ENCODE results near the gene RETN.

RETN gene

DNA sequence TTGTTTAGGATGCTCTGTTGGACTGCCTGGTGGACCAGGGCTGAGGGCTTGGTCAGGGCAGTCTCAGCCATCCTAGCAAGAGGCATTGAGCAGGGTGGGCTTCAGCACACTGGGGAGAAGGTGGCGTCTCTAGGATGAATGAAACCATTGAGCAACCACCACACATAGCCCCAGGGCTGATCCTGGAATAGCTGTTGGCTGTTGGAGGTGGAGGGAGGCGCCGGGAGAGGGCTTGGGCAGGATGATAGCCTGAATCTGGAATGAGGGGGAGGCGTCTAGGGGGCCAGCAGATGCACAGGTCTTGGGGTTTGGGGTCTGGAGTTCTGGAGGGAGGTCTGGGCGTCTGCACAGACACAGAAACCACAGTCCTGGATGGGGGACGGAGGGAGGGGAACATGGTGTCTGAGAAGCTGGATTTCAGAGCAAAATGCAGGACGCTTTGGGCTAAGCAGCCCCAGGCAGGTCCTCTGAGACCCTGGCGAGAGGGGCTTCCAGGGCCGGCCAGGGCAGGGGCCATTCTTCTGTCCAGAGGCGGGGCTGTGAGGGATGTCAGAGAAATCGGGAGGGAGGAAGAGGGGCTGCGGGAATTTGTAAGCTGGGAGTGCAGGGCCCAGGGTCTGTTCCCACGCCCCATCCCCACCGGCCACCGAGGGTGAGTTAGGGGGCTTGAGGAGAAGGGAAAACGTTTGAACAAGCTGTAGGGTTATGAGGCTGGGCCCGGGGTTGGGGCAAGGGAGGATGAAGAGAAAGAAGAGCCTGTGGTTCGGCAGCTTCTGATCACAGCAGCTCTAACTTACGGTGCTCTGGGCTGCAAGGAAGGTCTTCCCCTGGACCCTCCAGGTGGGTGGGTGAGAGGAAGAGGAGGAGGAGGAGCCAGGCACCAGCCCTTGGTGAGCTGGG is 16.9 kb downstream of the RETN start:
- no peak for DNase-seq

DNA sequence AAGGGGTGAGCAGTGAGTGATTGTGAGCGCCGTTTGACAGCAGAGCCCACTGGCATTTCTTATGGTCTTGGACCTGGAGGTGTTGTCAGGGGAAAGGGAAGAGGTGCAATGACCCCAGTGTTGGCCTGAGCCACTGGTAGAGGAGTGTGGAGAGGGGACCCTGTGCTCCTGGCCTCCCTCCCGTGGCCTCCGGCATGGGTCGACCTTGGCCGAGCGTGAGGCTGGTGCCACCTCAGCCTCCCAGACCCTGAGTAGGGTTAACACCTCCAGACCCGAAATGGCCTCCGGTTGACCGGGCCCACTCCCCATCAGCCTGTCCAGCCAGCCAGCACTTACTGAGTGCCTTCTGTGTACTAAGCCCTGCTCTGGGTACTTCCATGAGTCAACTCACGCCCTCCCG is 18.3 kb downstream of the RETN start:
- no peak for DNase-seq

DNA sequence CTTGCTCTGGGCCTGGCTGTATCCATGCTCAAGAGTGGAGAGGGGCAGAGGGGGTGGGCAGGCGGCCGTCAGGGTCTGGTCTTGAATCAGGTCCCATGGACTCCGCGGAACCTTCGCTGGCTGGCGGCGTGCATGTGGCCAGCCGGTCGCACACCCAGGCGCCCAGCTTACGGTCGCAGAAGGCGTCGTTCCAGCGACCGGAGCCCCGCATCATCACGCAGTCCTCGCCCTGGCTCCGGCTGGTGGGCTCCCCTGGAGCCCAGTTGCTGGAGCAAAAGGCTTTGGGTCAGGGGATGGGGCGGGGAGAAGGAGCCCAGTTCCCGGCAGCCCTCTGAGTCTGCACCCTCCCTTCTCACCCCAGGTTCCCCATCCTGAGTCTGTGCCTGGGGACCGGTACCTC is 20.3 kb downstream of the RETN start:
- DNase-seq: no peak

- DNase-seq: no peak
Measured at GRCh38 chr19:7690779-7691258, 22.0 kb downstream of the RETN start.

DNA sequence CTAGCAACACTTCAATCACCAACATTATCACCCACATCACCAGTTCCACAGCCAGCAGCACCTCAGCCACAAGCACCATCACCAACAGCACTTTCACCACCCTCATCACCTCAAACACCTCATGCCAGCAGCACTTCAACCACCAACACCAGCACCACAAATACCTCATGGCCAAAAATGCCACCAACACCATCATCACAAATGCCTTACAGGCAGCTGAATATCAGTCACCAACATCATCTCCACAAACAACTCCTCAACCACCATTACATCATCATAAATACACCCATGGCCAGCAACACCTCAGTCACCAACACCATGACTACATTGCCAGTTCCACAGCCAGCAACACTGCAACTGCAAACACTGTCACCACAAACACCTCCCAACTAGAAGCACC is 22.6 kb downstream of the RETN start:
- no peak for DNase-seq

DNA sequence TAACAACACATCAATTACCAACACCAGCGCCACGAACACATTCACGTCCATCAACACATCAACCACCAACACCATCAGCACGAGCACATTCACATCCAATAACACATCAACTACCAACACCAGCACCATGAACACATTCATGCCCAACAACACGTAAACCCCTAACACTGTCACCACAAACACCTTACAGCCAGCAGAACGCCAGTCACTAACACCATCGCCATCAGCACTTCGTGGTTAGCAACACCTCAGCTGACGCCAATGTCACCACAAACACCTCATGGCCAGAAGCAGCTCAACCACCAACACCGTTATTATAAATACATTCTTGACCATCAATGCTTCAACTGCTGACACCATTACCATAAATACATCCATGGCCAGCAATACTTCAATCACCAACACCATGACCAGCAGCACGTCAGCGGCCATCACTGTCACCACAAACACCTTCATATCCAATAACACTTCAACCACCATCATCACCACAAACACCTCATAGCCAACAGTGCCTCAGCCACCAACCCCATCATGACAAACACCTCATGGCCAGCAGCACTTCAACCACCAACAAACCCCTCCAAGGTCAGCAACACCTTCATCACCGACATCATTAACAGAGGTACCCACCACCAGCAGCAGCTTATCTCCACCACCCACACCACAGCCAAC is 23.7 kb downstream of the RETN start:
- DNase-seq: no peak

- no peak for DNase-seq
Measured at GRCh38 chr19:7694499-7694898, 25.6 kb downstream of the RETN start.

- no peak for DNase-seq
Measured at GRCh38 chr19:7697721-7698287, 29.0 kb downstream of the RETN start.

- DNase-seq: no peak
Measured at GRCh38 chr19:7698583-7698982, 29.7 kb downstream of the RETN start.

DNA sequence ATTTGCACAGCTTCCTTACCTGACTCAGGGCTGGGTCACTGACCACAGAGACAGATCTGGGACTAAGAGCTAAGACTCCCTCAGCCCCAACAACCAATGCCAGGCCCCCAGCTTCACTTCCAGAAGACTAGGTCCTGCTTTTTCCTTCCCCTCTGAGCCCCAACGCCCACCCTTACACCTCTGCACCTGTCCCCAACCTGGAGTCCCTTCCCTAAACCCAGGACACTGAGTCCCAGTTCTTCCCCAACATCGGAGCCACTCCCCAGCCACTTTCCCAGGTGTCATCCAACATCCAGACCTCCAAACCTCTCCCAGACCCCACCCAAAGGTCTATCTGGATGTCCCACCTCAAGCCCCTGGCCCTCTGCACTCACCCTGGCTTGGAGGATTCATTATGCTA is 30.2 kb downstream of the RETN start:
- DNase-seq: no peak

DNA sequence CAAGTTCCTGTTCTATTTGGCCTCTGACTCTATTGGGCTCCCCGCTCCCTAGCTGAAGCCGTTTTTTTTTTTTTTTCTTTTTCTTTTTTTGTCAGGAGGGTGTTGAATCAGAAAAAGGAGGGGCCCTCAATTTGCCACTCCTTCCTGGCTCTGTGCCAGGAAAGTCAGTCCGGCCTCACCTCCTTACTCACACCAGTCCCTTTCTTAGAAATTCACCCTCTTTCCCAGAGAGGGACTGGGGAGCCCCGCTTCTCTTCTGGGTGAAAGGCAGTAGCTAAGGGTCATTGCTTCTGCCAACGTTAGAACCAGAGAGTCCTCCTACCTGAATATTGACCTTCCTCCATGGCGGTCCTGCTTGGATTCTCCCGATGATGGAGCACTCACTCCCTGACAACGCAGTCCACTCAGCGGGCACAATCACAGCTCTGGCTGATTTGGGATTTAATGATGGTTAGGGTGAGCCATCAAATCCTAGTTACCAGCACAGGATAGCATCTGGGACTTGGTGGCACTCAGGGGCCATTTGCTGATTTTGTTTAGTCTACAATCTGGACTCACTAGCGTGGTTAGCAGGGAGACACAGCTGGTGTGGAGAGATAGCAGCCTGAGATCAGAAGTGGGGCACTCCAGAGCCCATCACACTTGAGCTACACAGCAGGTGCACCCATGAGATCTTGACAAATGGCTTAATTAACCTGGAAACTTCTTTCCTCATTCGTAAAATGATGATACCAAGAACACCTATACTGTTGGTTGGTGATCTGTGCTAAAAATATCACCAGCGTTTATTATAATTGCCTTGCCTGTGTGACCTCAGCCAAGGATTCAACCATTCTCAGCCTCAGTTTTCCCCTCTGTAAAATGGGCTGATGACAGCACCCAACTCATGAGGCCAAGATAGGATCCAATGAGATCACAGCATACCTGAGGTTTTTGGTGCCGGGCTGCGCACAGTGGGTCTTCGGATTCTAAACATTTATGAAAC is 30.9 kb downstream of the RETN start:
- DNase-seq: no peak

DNA sequence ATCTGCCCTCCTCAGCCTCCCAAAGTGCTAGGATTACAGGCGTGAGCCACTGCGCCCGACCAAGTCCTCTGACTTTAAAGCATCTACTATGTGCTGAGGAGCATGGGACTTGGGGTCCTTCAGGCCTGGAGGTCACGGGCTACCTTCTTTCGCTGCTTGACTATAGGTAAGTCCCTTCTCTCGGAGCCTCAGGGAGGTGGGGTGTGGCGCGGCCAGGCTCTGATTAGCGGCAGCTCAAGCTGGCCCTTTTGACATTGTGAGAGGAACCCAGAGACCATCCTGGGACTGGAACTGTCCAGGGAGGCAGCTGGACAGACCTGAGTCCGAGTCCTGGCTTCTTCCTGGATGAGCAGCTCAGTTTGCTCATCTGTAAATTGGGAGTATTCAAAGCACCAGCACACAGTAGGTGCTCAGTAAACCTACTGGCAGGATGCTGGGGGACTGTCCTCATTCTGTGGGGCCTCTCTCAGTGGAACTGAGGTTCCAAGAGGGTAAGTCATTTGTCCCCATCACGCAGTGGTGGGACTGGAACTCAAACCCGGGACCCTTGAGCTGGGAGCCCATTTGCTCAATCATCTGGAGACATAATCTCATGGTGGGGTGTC is 32.3 kb downstream of the RETN start:
- DNase-seq: no peak

DNA sequence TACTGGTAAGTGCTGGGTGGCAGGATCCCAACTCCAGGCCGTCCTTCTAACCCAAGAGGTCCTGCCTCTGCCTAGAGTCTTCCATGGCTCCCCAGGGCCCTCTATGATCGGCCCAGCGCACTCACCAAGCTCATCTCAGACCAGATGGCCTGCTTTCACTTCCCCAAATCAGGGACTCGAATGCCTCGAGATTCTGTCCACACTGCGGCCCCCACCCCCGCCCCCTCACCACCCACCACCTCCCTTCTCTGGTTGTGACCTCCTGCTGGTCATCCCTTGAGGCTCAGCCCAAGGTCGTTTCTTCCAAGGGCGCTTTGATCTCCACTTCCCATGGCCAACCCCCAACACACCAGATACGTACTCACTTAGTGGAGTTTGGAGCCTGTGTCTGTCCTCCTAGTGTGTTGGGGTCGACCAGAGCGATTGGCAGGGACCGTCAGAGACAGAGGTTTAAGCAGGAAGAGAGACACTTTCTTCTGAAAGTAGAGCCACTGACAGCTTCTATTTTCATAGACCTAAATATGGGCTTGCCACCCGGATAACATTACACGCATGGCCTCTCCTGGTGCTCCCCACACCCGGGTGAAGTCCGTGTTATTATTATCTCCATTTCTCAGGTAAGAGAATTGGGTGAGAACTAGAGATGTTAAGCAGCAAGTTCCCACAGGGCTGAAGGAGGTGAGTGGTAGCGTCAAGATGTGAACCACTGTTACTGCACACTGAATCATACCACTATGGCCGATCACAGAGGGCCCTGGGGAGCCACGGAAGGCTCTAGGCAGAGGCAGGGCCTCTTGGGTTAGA is 33.0 kb downstream of the RETN start, which contains the start of gene FCER2:
TSS of gene FCER2 (minus strand) at position 478 of the 804 bp plus-strand sequence. CDS start 2,371 bp downstream, outside the sequence.
- DNase-seq: no peak

GRCh38 chr19:7703332-7703731 is 34.5 kb downstream of the RETN start:
- DNase-seq: no peak

DNA sequence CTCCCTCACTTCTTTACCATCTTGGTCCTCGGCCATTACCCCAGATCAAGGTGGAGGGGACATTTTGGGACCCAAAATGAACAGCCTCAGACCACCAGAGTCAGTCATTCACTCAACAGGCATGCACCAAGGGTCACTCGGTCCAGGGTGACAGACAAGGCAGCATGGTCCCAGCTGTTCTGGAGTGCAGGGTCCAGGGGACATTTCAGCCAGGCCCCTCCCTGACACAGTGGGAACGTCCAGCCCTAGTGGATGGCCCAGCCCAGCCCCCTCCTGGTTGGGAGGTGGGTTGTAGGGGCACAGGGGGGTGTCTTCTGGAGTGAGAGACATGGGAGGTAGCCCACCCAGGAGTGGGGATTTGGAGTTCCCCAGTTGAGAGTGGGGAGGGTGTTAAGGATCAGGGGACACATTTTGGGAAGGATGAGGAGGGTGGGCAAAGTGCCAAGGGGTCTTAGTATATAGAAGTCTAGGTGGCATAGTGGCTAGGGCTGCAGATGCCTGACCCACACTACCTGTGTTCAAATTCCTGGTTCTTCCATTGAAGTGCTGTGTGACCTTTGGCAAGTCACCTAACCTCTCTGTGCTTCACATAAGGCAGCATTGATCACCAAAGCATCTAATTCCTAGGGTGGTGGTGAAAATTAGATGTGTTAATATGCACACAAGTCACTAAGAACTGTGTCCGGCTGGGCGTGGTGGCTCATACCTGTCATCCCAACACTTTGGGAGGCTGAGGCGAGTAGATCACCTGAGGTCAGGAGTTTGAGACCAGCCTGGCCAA is 35.6 kb downstream of the RETN start:
- DNase-seq: no peak

GRCh38 chr19:7705387-7706187 is 36.7 kb downstream of the RETN start:
- peak; percentile 87 for DNase-seq

- DNase-seq: no peak
Measured at GRCh38 chr19:7706188-7706954, 37.5 kb downstream of the RETN start.

GRCh38 chr19:7706955-7707456 is 38.2 kb downstream of the RETN start:
- DNase-seq: no peak
